Measurements from ENCODE around the gene TAS2R3.
A peak's percentile ranks its signal among the peaks of the same experiment; 100 is the strongest.

DNA sequence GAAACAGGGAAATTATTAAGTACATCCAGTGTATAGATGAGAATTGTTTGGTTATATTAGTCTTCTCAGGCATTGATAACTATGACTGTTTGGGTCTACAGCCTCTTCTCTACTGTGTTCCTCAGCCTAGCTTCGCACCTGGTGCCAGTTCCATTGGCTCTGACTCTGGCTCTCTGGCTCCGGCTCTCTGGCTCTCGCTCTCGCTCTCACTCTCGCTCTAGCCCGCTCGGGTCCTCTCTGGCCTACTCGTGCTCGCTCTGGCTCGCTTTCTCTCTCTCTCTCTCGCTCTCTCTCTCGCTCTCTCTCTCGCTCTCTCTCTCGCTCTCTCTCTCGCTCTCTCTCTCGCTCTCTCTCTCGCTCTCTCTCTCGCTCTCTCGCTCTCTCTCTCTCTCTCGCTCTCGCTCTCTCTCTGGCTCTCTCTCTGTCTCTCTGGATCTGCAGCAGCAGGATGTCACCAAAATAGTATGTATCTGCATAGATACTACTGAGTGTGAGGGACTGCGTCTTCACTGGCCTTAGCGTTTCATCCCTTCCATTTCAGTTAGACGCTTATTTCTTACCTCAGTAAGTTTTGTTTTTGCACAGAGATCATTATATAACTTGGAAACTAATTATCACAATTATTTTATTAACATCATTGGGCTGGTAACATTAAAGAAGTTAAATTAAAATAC, 32.3 kb upstream of the TAS2R3 start:
- TF ChIP-seq POLR2AphosphoS5 (IDR thresholded peaks at IDR 0.05), result no peak
- TF ChIP-seq, protein P1, sequence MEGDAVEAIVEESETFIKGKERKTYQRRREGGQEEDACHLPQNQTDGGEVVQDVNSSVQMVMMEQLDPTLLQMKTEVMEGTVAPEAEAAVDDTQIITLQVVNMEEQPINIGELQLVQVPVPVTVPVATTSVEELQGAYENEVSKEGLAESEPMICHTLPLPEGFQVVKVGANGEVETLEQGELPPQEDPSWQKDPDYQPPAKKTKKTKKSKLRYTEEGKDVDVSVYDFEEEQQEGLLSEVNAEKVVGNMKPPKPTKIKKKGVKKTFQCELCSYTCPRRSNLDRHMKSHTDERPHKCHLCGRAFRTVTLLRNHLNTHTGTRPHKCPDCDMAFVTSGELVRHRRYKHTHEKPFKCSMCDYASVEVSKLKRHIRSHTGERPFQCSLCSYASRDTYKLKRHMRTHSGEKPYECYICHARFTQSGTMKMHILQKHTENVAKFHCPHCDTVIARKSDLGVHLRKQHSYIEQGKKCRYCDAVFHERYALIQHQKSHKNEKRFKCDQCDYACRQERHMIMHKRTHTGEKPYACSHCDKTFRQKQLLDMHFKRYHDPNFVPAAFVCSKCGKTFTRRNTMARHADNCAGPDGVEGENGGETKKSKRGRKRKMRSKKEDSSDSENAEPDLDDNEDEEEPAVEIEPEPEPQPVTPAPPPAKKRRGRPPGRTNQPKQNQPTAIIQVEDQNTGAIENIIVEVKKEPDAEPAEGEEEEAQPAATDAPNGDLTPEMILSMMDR (IDR thresholded peaks at IDR 0.05 in 8 of 11, conservative IDR thresholded peaks at IDR 0.05 in 3 of 11), result peak in 1 of 11 experiments; percentile 27
- no peak for TF ChIP-seq POLR2A (IDR thresholded peaks at IDR 0.05)

Measured in spleen (tissue), 7 donors.